IMR-90 (cell line): Measurements from ENCODE around the gene TNS2. TPM values are rescaled to one million over a fixed set of nuclear protein-coding genes. Genes with fewer than 3 reads are reported as not detected.

Experiments used
- ATAC-seq: fragments of 200-7000 bp; cut with Tn5 transposase; 2 replicates; pipeline ENCODE4 v1.9.1; 2020; ENCODE audit warnings: low read depth, mild to moderate bottlenecking, moderate library complexity
- BruUV-seq: library from RNA; stranded (reverse); fragments of 400-500 nt; replicated peaks from 2 replicates; lab custom pipeline; 2021; lab: Mats Ljungman, UMichigan
- CTCF ChIA-PET: fragments of 300-600 bp; formaldehyde crosslinking; extraction: SDS; loops from one replicate; lab custom pipeline; 2021; ENCODE audit warnings: antibody characterized with exemption; lab: Yijun Ruan, JAX
- POLR2A ChIA-PET: fragments of 300-600 bp; sonication (Branson Sonifier 250); formaldehyde crosslinking; loops from one replicate; lab custom pipeline; 2022; ENCODE audit warnings: antibody characterized with exemption; ENCODE audit not compliant: unreplicated experiment; lab: Charles Lee
- DNase-seq: peaks from one replicate; pipeline ENCODE4 v3.0.0; 2013
- H2AFZ ChIP-seq: replicated peaks from 2 replicates; pipeline ENCODE3; 2013; ENCODE audit warnings: low read length, mild to moderate bottlenecking; ENCODE audit not compliant: poor library complexity
- H2AK5ac ChIP-seq: 2 replicates; pipeline ENCODE4 v1.6.1; 2013; ENCODE audit warnings: low read depth, low read length, inconsistent platforms
- H2AK9ac ChIP-seq: replicated peaks from 2 replicates; pipeline ENCODE3; 2013; ENCODE audit warnings: mild to moderate bottlenecking, low read depth, low read length, moderate library complexity; ENCODE audit not compliant: poor library complexity
- H2BK120ac ChIP-seq: 2 replicates; pipeline ENCODE4 v1.6.1; 2013; ENCODE audit warnings: low read depth, low read length, inconsistent platforms
- H2BK15ac ChIP-seq: 3 replicates; pipeline ENCODE4 v1.6.1; 2013; ENCODE audit warnings: low read depth, low read length, inconsistent platforms
- H2BK20ac ChIP-seq: 2 replicates; pipeline ENCODE4 v1.6.1; 2013; ENCODE audit warnings: low read depth, mild to moderate bottlenecking, inconsistent platforms, low read length, moderate library complexity
- H2BK5ac ChIP-seq: 2 replicates; pipeline ENCODE4 v1.6.1; 2013; ENCODE audit warnings: mild to moderate bottlenecking, low read depth, low read length, inconsistent platforms; ENCODE audit not compliant: poor library complexity, severe bottlenecking
- H3K14ac ChIP-seq: replicated peaks from 2 replicates; pipeline ENCODE4 v1.6.1; 2013; ENCODE audit warnings: low read depth, low read length, inconsistent platforms
- H3K18ac ChIP-seq: 2 replicates; pipeline ENCODE4 v1.6.1; 2013; ENCODE audit warnings: low read depth, low read length, control low read depth
- H3K23ac ChIP-seq: 2 replicates; pipeline ENCODE4 v1.6.1; 2013; ENCODE audit warnings: low read depth, low read length, inconsistent platforms
- H3K27ac ChIP-seq: 2 replicates; pipeline ENCODE4 v1.5.1; 2013; ENCODE audit warnings: mild to moderate bottlenecking, control low read depth, low read length; ENCODE audit not compliant: insufficient read depth
- H3K27me3 ChIP-seq: 2 replicates; pipeline ENCODE4 v1.6.1; 2013; ENCODE audit warnings: low read length; ENCODE audit not compliant: control insufficient read depth, insufficient read depth
- H3K36me3 ChIP-seq: 2 replicates; pipeline ENCODE4 v1.6.1; 2013; ENCODE audit warnings: low read length, mixed read lengths; ENCODE audit not compliant: control insufficient read depth, insufficient read depth
- H3K4ac ChIP-seq: 2 replicates; pipeline ENCODE4 v1.6.1; 2013; ENCODE audit warnings: low read depth, low read length, inconsistent platforms
- H3K4me1 ChIP-seq: 2 replicates; pipeline ENCODE4 v1.6.1; 2013; ENCODE audit warnings: low read length, mixed read lengths; ENCODE audit not compliant: control insufficient read depth, insufficient read depth
- H3K4me2 ChIP-seq: 2 replicates; pipeline ENCODE4 v1.6.1; 2013; ENCODE audit warnings: low read depth, mild to moderate bottlenecking, control low read depth, low read length, moderate library complexity
- H3K4me3 ChIP-seq: 2 replicates; pipeline ENCODE4 v1.5.1; 2013; ENCODE audit warnings: low read depth, mild to moderate bottlenecking, control low read depth, low read length, moderate library complexity; ENCODE audit not compliant: insufficient read depth
- H3K56ac ChIP-seq: 2 replicates; pipeline ENCODE4 v1.6.1; 2013; ENCODE audit warnings: low read length, inconsistent platforms; ENCODE audit not compliant: insufficient read depth; ENCODE audit errors: extremely low read depth
- H3K79me1 ChIP-seq, 2 experiments: 2 replicates each; pipeline ENCODE4 v1.6.1; 2013; ENCODE audit warnings: low read length in 2 of 2, inconsistent platforms in 1 of 2, low read depth in 1 of 2
- H3K9ac ChIP-seq: 2 replicates; pipeline ENCODE4 v1.6.1; 2013; ENCODE audit warnings: low read depth, low read length, control low read depth
- H3K9me1 ChIP-seq: 2 replicates; pipeline ENCODE4 v1.6.1; 2013; ENCODE audit warnings: low read length, inconsistent platforms; ENCODE audit not compliant: insufficient read depth
- H3K9me3 ChIP-seq: 2 replicates; pipeline ENCODE4 v1.6.1; 2013; ENCODE audit warnings: low read length; ENCODE audit not compliant: control insufficient read depth, insufficient read depth
- H4K20me1 ChIP-seq: 2 replicates; pipeline ENCODE4 v1.6.1; 2013; ENCODE audit warnings: low read length, inconsistent platforms; ENCODE audit not compliant: insufficient read depth
- H4K5ac ChIP-seq: 2 replicates; pipeline ENCODE4 v1.6.1; 2013; ENCODE audit warnings: mild to moderate bottlenecking, low read depth, low read length, control low read depth
- H4K8ac ChIP-seq, 2 experiments: 2 replicates each; pipeline ENCODE4 v1.6.1; 2013; ENCODE audit warnings: low read depth in 2 of 2, low read length in 2 of 2, control low read depth in 1 of 2, inconsistent platforms in 1 of 2
- H4K91ac ChIP-seq: 2 replicates; pipeline ENCODE4 v1.6.1; 2013; ENCODE audit warnings: low read depth, low read length, inconsistent platforms; ENCODE audit not compliant: insufficient read depth
- MXI1 ChIP-seq: IDR thresholded peaks from 2 replicates; pipeline ENCODE4 v1.6.1; 2012; ENCODE audit warnings: low read depth, mild to moderate bottlenecking, low read length, moderate library complexity, borderline replicate concordance
- RFX5 ChIP-seq: IDR thresholded peaks from 2 replicates; pipeline ENCODE4 v1.8.0; 2012; ENCODE audit warnings: low read depth, mild to moderate bottlenecking, low read length, moderate library complexity
- WGBS, 2 experiments: methylation state at CpG; one replicate each; pipeline versions ENCODE4 v1.1.5 to v1.1.7; 2013; ENCODE audit warnings: missing lambda C conversion rate in 2 of 2; ENCODE audit not compliant: insufficient read length in 1 of 2; ENCODE audit errors: extremely low coverage in 2 of 2; 5-methylcytosine and 5-hydroxymethylcytosine counted together
- dilution Hi-C: fragments of 300-500 bp; cut with HindIII; formaldehyde crosslinking; loops from one replicate; pipeline ENCODE4 v1.14.3; 2018; ENCODE audit warnings: low sequenced_read_pairs; ENCODE audit not compliant: unreplicated experiment
- in situ Hi-C: fragments of 300-500 bp; cut with MboI; formaldehyde crosslinking; loops from 3 replicates; pipeline ENCODE4 v1.14.3; 2019; ENCODE audit warnings: low sequenced_read_pairs, inconsistent platforms, mixed read lengths
- intact Hi-C: fragments of 100-400 bp; cut with micrococcal nuclease; formaldehyde crosslinking; loops from 2 replicates; pipeline ENCODE4 v1.10.0; 2022
- polyA plus RNA-seq, 3 experiments: library from polyadenylated mRNA; depleted of rRNA; stranded (reverse); fragments of >200 nt; gene quantifications; 2 replicates each; pipeline ENCODE4 v1.2.3, GENCODE V29; 2012; ENCODE audit warnings: low replicate concordance in 1 of 3
- total RNA-seq: library from RNA; depleted of rRNA; stranded (reverse); fragments of >200 nt; gene quantifications from 2 replicates; pipeline ENCODE4 v1.2.3, GENCODE V29; 2012

Gene TNS2
- total and polyA plus RNA-seq, 2 of the 4 experiments (the other 2 are of a cell fraction) = 10.4 to 67.2 TPM

DNA sequence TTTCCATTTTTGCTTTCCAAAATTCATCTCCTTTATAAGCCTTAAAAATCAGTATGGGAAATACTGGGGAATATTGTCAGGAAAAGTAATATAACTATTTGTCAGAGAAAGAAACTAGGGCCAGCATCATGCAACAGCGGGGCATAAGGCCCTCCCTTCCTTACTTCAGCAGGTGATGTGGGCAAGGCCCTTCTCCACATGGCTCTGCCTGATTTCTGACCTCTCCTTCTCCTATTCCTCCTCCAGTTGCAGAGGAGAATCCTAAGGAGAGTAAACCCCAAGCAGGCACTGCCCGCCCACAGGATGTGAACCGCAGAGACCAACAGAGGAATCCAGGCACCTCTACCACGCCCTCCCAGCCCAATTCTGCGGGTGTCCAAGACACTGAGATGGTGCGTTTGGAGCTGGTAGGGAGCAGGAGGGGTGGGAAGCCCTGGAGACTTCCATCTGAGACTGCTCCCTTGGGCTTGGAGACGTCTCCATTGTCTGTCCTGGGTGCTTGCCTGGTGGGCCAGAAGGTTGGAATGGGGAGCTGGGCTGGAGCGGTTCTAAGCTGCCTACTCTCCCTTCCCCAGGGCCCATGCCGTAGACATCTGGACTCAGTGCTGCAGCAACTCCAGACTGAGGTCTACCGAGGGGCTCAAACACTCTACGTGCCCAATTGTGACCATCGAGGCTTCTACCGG lies 50.7 kb downstream of the TNS2 start:
- Histone ChIP-seq H3K79me1 (peaks cover 0 to 31% of the 10 kb centered on the region in 2 experiments; a peak in 3 of 4 replicates), H4K8ac (no peak overlapping the region), H3K4me3 (no peak overlapping the region), H4K20me1 (no peaks in the 10 kb centered on the region), H3K56ac (no peak overlapping the region), H2AK5ac (no peak overlapping the region), H2BK15ac (no peak overlapping the region), H3K23ac (no peak overlapping the region), H3K27me3 (no peaks in the 10 kb centered on the region), H3K9ac (no peak overlapping the region), H2AFZ (peak overlapping the region; percentile 66), H3K9me3 (no peaks in the 10 kb centered on the region), H4K91ac (no peak overlapping the region), H3K4ac (peak overlapping the region; percentile 31), H2AK9ac (no peak overlapping the region), H2BK5ac (no peak overlapping the region), H3K18ac (no peak overlapping the region), H3K36me3 (peaks cover 7% of the 10 kb centered on the region; the same call in 1 of the 2 replicates), H2BK20ac (no peak overlapping the region), H3K4me2 (no peak overlapping the region), H2BK120ac (no peak overlapping the region), H3K9me1 (peaks cover 12% of the 10 kb centered on the region), H3K14ac (no peak overlapping the region), H4K5ac (no peak overlapping the region), H3K27ac (no peak overlapping the region), H3K4me1 (peaks cover 28% of the 10 kb centered on the region)
- POLR2A ChIA-PET = no interaction called here
- in situ Hi-C loops = no loop called here
- dilution Hi-C loops = no loop called here
- DNase-seq (no peak), ATAC-seq (no peak)
- intact Hi-C loops = no loop called here
- TF ChIP-seq RFX5 (no peak), MXI1 (no peak)
- 81% methylated on average over 3 of the region's 13 CpGs; no CpG with 5 or more reads in 1 of the 2 experiments for WGBS, 2 experiments
- CTCF ChIA-PET = interaction anchor here (1.9 to 3.9 kb wide), 3 partner anchors 30 to 35 kb away, joined by 5 to 39 read pairs (median 21); no protein-coding TSS in a partner anchor
- BruUV-seq = no TSS peak
